RWPE2 (cell line): ENCODE measurements around the gene CLCN5.
"Not testable (repeated sequence)": the region's sequence is repeated elsewhere in the genome, so short reads cannot be mapped to it uniquely, and the experiment has no call there.

Experiments used
- ATAC-seq: fragments of 200-7000 bp; cut with Tn5 transposase; 3 replicates; pipeline ENCODE4 v1.9.1; 2021; ENCODE audit warnings: low read depth
- DNase-seq: peaks from one replicate; pipeline ENCODE4 v3.0.0-alpha.2; 2020; ENCODE audit warnings: low spot score
- H3K27ac ChIP-seq: fragments of 450-650 bp; 2 replicates; pipeline ENCODE4 v1.5.1; 2017; ENCODE audit warnings: mild to moderate bottlenecking; ENCODE audit not compliant: poor library complexity, severe bottlenecking
- H3K27me3 ChIP-seq: fragments of 250-450 bp; sonication (Bioruptor Pico); 2 replicates; pipeline ENCODE4 v1.5.1; 2021; ENCODE audit warnings: mild to moderate bottlenecking, moderate library complexity; ENCODE audit not compliant: insufficient read depth, poor library complexity, severe bottlenecking
- H3K36me3 ChIP-seq: fragments of 250-450 bp; sonication (Bioruptor Pico); 2 replicates; pipeline ENCODE4 v1.5.1; 2020; ENCODE audit warnings: low read depth, mild to moderate bottlenecking, moderate library complexity
- H3K4me1 ChIP-seq: fragments of 250-450 bp; sonication (Bioruptor Pico); 2 replicates; pipeline ENCODE4 v1.5.1; 2021; ENCODE audit warnings: mild to moderate bottlenecking, moderate library complexity; ENCODE audit not compliant: insufficient read depth, poor library complexity, severe bottlenecking
- H3K4me3 ChIP-seq: fragments of 250-450 bp; sonication (Bioruptor Pico); 2 replicates; pipeline ENCODE4 v1.5.1; 2021; ENCODE audit warnings: mild to moderate bottlenecking, moderate library complexity; ENCODE audit not compliant: severe bottlenecking
- H3K9me3 ChIP-seq: fragments of 250-450 bp; sonication (Bioruptor Pico); 2 replicates; pipeline ENCODE4 v1.5.1; 2021; ENCODE audit warnings: mild to moderate bottlenecking, moderate library complexity; ENCODE audit not compliant: severe bottlenecking
- CTCF ChIP-seq: fragments of 450-650 bp; IDR thresholded peaks from one replicate; pipeline ENCODE4 v1.5.1; 2017; ENCODE audit warnings: mild to moderate bottlenecking, moderate library complexity; ENCODE audit not compliant: poor library complexity, severe bottlenecking

CLCN5 gene

GRCh38 chrX:50003927-50004326, 81.5 kb downstream of the CLCN5 start:
- TF ChIP-seq CTCF, result no peak
- Histone ChIP-seq H3K4me1 (no peaks in the 10 kb centered on the region), H3K36me3 (no peaks in the 10 kb centered on the region), H3K4me3 (no peak overlapping the region), H3K27me3 (no peaks in the 10 kb centered on the region), H3K9me3 (no peaks in the 10 kb centered on the region), H3K27ac (no peak overlapping the region)
- ATAC-seq (no peak), DNase-seq (no peak)

GRCh38 chrX:50025591-50025990, 103.2 kb downstream of the CLCN5 start:
- ATAC-seq, H3K4me1 ChIP-seq, H3K36me3 ChIP-seq, H3K4me3 ChIP-seq, DNase-seq, H3K27me3 ChIP-seq, H3K9me3 ChIP-seq, H3K27ac ChIP-seq: not testable (repeated sequence)

- Histone ChIP-seq H3K27ac (no peak overlapping the region), H3K27me3 (no peaks in the 10 kb centered on the region), H3K4me1 (no peaks in the 10 kb centered on the region), H3K4me3 (no peak overlapping the region), H3K9me3 (no peaks in the 10 kb centered on the region), H3K36me3 (no peaks in the 10 kb centered on the region)
- DNase-seq (no peak), ATAC-seq (no peak)
- no peak for TF ChIP-seq CTCF
These were observed 112.7 kb downstream of the CLCN5 start for GRCh38 chrX:50035126-50035525.

- ATAC-seq (no peak), DNase-seq (no peak)
- no peaks in the 10 kb centered on the region for H3K9me3 ChIP-seq
- no peak overlapping the region for H3K27ac ChIP-seq
- H3K4me1 ChIP-seq, result no peaks in the 10 kb centered on the region
- no peak for TF ChIP-seq CTCF
- no peaks in the 10 kb centered on the region for H3K27me3 ChIP-seq
- H3K4me3 ChIP-seq, result no peak overlapping the region
- no peaks in the 10 kb centered on the region for H3K36me3 ChIP-seq
These were observed 114.0 kb downstream of the CLCN5 start for GRCh38 chrX:50036426-50036825.

- Histone ChIP-seq H3K4me3 (no peak overlapping the region), H3K36me3 (no peaks in the 10 kb centered on the region), H3K27ac (no peak overlapping the region), H3K27me3 (no peaks in the 10 kb centered on the region), H3K4me1 (no peaks in the 10 kb centered on the region), H3K9me3 (no peaks in the 10 kb centered on the region)
- DNase-seq (no peak), ATAC-seq (no peak)
- TF ChIP-seq CTCF, result no peak
These were observed 123.4 kb downstream of the CLCN5 start for GRCh38 chrX:50045823-50046222.
